Lower leg skin (tissue), 3 donors: ENCODE measurements around the gene MPHOSPH6.

Experiments used
- CTCF ChIP-seq, 3 donors: fragments of 450-650 bp; IDR thresholded peaks; one replicate each; pipeline ENCODE4 v1.5.1; 2016; ENCODE audit warnings: antibody characterized with exemption in 3 of 3, mild to moderate bottlenecking in 3 of 3, moderate library complexity in 2 of 3
- POLR2A ChIP-seq, 2 donors: fragments of 450-650 bp; IDR thresholded peaks; one replicate each; pipeline ENCODE4 v1.6.1; 2016 to 2017; ENCODE audit warnings: antibody characterized with exemption in 2 of 2, mild to moderate bottlenecking in 1 of 2, moderate library complexity in 1 of 2

- TF ChIP-seq CTCF (IDR thresholded peaks at IDR 0.05): no peak
- no peak for TF ChIP-seq POLR2A (IDR thresholded peaks at IDR 0.05)
These were observed 36.2 kb downstream of the MPHOSPH6 start for GRCh38 chr16:82133798-82134197.
